GM20431 (cell line): Measurements from ENCODE around the gene ADM2.
"Not testable (repeated sequence)": the region's sequence is repeated elsewhere in the genome, so short reads cannot be mapped to it uniquely, and the experiment has no call there.

Experiments used
- in situ Hi-C: fragments of 300-500 bp; cut with MseI, MboI; formaldehyde crosslinking; loops from one replicate; pipeline ENCODE4 v1.15.0; 2020; ENCODE audit warnings: low sequenced_read_pairs; ENCODE audit not compliant: unreplicated experiment

Gene ADM2

GRCh38 chr22:50532824-50533796 lies 51.8 kb downstream of the ADM2 start:
- in situ Hi-C loops = no loop called here

DNA sequence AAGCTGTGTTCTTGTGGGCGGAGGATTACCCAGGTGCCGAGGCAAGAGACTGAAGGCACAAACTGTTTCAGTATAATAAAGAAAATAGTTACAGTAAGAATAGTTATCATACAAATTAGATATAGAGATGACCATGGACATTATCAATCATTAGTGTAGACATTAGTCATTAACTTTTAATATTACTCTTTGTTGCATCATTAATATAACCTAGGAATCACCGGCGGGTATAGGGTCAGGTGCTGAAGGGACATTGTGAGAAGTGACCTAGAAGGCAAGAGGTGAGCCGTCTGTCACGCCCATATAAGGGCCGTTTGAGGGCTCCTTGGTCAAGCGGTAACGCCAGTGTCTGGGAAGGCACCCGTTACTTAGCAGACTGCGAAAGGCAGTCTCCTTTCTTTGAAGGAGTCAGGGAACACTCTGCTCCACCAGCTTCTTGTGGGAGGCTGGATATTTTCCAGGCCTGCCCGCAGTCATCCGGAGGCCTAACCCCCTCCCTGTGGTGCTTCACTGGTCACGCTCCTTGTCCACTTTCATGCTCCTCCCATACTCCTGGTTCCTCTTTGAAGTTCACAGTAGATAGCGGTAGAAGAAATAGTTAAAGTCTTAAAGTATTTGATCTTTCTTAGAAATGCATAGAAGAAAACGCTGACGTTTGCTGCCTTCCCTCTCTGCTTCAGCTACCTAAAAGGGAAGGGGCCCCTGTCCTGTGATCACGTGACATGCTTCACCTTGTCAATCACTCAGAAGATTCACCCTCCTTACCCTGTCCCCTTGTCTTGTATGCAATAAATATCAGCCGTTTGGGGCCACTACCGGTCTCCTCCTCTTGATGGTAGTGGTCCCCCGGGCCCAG lies 52.7 kb downstream of the ADM2 start:
- in situ Hi-C loops = not testable (repeated sequence)

DNA sequence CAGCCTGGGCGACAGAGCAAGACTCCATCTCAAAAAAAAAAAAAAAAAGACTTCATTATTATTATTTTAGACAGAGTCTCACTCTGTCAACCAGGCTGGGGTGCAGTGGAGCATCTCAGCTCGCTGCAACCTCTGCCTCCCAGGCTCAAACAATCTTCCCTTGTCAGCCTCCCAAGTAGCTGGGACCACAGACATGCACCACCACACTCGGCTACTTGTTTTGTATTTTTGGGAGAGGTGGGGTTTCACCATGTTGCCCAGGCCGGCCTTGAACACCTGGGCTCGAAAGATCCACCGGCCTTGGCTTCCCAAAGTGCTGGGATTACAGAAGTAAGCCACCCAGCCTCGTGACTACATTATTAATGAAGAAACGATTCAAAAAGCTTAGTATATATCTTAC lies 53.8 kb downstream of the ADM2 start:
- in situ Hi-C loops = no loop called here
